Activated CD4-positive, alpha-beta T cell treated with anti-CD3 and anti-CD28 coated beads, Interleukin-2, amount 50 U/mL, for 1 hour (primary cell): ENCODE data around the gene L1CAM.

Source experiments
- DNase-seq: peaks from one replicate; pipeline ENCODE4 v3.0.0-alpha.2; 2020

Gene L1CAM

DNA sequence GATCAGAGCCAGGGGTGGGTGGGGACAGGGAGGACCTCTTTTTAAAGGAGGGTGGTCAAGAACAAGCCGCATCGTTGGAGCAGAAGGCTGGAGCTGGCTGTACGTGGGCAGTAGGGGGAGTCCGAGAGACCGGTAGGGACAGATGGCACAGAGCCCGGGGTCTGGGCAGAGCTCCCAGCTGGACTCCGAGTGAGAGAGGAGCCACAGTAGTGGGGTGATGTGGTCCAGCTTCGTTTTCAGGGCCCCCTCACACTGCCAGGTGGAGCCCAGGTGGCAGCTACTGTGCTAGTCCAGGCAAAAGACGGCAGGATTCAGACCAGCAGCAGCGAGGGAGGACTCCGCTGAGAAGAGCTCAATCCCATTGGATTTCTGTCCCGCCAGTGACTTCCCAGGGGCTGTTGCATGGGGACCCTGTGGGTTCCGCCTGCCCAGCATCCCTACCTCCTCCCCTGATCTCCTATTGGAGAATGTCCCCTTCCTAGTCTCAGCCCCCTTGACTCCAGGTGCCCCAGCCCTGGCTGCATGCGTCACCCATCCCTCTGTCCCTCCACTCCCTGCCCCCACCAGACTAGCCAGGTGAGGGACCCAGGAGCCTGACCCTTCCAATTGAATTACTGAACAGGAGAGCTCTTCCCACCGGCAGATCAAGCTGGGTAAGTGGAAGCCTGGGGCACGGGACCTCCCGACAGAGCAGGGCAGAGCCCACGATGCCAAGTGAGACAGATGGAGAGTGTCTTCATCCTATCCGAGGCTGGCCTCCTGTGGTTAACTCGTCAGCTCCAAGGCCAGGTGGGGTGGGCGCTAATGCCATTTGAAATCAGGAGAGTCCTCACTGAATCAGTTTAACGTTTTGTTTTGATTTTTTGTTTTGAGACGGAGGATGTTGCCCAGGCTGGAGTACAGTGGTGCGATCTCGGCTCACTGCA is 37.2 kb upstream of the L1CAM start:
- DNase-seq: no peak

DNA sequence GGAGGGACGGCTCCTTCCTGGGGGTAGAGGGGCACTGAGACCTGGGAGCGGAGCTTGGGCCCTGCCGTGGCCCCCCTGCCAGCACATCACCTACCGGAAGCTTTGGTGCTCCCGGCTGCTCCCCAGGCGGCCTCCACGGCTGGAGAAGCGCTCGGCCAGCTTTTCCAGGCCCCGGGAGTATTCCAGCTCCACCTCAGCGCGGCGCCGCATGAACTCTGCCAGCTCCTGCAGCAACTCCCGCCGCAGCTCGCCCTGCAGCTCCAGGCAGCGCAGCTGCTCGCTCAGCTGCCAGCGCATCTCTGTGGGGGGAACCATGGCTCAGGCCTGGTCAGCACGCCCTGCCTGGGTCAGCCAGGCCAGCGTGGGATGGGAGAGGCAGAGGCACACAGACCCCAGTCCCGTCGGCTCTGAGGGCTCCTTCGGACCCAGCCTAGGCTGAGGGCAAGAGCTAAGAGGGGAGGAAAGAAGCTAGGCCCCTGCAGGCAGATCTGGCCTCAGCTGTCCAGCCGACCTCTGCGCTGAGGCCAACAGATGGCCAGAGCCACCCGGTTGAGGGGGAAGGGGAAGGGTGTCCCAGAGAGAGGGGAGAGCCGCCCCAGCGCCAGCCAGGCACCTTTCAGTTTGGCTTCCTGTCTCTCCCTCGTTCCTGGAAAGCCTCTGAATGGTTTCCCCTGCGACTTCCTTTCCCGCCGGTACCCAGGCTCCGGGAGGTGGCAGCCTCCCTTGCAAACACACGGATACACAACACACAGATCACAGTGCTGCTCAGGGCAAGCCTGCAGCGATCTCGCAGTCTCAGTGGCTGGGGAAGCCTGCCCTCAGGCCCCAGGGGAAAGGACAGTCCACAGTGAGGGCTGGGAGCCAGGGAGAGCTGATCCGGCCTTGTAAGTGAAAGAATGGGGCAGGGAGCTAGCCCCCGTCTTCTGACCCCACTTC is 35.8 kb upstream of the L1CAM start:
- DNase-seq: no peak

DNA sequence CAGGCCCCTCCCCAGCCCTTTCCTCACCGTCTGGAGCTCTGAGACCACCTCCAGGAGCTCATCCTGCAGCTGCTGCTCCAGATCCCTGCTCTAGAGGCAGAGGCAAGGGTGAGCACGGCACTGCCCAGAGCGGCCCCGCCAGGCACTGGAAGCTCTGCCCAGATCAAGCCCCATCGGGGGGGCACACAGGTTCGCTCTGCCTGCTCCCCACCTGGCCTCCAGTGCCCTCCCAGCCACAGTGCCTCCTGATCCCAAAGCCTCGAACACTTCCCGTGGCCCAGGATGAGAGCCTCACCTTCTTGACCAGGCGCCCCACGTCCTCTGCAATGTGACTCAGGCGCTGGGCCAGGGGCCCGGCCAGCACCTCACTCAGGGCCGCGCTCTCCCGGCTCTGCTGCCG is 35.1 kb upstream of the L1CAM start:
- no peak for DNase-seq

DNA sequence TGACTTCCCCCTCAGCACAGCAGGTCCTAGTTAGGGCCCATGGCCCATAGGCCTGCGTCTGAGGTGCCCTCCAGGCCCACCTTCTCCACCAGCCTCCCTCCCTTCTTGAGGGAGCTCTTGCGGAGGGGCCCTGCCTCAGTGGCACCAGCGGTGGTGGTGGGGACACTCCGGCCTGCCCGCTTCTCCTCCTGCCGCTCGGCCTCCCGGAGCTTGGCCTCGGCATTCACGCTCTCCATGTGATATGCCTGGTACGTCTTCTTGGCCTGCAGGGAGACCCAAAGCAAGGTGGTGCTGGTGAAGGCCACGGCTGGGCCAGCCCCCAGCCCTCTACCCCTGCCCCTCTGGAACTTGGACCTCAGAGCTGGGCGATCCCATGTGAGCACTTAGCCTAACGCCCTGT is 34.6 kb upstream of the L1CAM start:
- DNase-seq: no peak

DNA sequence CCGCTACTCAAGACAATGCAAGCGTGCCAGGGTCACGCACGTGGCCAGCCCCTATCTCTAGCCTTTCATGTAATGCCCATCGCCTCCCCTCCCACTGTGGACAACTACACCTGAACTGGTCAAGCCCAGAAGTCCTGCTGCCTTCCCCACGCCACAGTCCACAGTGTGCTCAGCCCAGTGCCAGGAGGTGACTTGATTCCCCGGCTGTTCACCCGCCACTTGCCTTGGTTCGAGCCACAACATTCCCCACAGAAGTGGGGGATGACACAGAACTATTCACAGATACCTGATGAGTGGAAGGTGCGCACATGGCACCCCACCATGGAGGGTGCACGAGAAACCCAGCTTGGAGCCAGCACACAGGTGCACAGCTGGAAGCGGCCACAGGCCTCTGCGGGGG is 33.3 kb upstream of the L1CAM start:
- no peak for DNase-seq

DNA sequence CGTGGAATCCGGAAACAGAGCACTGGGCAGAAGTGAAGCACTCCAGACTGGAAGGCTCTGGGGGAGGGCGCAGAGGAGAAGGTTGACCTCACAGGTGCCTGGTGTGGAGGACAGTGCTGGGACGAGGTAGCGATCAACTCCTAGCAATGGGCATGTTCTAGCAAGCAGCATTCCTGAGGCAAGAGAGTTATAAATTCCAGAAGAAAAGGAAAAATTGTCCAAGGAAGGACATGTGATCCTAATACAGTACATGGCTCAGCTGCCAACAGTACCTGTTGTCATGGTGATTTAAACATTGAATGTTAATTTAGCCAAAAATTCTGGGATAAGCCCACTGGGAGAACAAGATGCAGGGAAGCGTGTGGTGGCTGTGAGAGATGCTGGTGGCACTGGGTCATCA is 31.9 kb upstream of the L1CAM start:
- no peak for DNase-seq

DNA sequence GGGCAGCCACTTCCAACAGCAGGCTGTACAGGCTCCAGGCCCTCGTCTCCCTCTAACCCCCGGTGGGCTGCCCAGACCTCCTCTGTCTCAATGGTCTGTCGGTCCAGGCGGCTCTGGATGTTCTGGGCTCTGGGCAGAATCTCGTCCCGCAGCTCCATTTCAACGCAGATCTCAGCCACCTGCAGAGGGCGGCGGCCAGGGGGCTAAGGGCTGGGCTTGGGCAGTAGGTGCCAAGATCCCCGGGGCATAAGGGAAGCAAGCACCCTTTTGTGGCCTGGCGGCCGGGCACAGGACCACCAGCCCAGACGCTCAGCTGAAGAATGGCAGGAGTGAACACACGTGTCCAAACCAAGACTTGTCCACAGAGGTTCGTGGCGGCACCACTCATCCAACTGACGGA is 27.7 kb upstream of the L1CAM start:
- DNase-seq: no peak

DNA sequence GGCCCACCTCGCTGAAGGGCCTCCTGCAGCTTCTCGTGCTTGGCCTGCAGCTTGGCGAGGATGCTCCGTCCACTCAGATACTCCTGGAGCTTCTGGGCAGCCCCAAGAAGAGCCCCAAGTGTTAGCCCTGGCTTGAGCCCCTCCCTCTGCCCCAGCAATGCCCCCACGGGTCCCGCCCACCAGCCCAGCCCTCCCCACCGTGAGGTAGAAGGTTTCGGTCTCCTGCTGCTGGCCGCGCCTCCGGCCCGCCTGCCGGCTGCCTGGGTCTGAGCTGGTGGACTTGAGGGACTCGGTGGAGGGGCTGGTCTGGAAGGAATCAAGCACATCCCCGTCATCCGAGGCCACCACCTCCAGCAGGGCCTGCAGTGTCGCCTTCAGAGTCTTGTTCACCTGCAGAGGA is 27.2 kb upstream of the L1CAM start:
- no peak for DNase-seq

DNA sequence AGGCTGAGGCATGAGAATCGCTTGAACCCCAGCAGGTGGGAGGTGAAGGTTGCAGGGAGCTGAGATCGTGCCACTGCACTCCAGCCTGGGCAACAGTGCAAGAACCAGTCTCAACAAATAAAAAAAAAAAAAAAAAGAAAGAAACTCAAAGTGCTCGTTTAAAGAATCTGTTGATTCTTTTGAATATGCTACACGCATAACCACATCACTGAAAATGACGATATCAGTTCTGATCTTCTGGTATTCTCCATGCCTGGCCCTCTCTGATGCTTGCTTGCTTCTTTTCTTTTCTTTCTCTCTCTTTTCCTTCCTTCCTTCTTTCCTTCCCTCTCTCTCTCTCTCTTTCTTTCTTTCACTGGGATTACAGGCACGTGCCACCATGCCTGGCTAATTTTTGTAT is 25.8 kb upstream of the L1CAM start:
- no peak for DNase-seq

DNA sequence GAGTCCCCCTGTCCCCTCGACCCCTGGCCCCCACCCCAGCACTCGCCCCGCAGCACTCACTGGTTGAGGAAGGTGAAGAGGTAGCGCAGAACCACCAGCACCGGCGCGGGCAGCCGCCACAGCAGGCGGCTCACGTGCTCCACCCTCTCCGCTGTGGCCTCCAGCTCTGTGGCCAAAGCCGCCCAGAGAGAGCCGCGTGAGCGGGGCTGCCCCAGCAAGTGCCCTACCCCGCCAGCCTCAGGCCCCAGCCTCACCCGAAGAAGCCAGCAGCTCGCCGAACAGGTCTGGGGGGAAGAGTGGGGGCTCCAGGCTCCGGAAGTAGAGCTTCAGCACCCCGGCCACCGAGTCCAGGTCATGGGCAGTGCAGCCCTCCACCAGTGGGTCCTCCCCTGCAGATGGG is 24.5 kb upstream of the L1CAM start:
- DNase-seq: no peak

DNA sequence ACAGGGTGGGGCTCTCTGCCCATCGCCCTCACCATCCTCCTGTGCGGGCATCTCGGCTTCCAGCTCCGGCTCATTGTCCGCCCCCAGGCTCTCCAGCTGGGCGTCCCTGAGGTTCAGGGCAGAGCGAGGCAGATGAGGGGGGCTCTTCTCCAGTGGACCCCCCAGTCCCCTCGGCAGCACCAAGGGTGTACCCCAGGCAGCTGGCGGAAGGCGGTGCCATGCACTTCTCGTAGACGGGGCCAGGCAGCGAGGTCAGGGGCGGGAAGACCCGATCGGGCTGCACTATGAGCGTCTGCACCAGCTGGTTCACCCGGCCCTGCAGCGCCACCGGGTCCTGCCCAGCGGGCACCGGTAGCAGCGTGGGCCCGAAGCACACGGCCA is 24.0 kb upstream of the L1CAM start:
- DNase-seq: no peak

DNA sequence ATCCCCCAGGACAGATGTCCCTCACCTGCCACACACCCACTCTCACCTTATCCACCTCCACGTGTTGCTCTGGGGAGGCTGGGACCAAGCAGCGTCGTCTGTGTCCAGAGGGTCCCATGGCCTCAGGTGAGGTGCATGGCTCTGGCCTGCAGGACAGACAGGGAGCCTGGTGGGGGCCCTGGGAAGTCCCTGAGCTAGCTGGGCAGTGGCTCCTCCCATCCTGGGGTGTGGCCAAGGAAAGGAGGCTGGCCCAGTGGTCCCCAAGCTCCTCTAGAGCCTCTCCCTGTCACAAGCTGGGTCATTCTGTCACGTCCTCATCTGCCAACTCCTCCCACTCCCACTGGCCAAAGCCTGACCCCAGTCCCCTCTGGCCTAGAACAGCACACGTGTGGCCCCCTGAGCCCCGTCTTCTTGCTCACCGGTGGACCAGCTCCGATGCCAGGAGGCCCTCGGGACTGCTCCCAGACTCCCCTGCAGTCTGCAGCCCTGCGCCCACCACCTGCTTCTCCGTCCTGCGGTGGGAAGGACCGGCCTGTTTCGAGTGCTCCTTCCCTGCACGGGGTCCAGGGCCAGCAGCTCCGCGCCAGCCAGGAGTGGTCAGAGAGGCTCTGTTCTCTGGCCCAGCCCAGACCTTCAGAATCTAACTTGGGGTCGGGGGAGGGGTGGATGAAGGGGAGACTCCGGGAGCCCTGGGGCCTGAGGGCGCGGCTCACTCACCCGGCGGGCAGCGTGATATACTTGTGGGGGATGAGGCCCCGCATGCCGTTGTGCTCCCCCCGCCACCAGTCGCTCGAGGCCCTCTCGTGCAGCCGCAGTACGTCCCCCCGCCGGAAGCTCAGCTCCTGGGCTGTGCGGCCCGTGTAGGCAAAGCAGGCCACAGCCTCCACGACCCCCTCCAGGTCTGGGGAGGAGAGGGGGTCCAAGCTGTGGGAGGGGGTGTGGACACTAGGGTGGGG is 23.3 kb upstream of the L1CAM start:
- no peak for DNase-seq

DNA sequence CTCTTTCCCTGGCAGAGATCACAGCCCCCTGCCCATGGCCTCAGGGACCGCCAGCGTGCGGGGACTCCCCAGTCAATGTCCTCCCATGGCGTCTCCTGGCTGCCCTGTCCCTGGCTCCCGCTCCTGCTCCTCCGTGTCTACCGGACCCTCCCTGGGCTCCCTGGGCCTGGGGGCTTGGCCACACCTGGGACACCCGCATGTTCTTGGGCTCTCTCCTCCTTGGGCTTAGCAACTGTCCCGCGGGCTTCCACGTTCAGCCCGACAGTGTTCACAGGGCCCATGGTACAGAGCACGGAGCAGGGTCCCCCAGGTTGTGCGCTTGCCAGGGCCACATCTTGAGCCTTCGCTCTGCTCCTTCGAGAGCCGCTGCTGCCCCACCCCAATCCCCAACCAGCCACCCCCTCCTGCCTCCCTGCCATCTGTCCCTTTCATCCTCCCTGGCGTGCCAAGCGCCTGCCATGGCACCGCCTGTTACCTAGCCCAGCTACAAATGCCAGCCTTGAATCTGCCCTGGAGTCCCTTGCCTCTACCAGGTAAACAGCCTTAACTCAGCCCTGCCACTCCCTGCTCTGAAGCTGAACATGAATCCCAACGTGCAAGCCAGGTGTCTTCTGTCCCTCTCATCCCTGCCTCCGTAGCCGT is 22.4 kb upstream of the L1CAM start:
- DNase-seq: no peak

DNA sequence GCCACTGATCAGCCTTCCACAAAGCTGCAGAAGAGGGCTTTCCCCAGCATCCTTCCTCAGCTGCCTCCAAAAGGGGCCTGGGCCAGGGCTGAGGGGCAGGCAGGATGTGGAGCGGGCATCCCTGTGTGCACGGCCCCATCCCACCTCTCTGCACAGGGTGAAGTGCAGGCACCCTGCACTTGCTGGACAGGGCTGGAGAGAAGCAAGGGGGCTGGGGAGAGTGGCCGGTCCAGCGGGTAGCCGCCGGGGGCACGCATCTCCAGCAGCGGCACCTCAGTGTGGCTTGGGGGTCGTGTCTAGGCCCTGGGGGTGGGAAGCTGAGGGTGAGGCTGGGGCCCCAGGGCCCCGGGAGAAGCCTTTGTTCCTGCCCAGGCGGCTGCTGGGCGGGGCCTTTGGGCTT is 21.5 kb upstream of the L1CAM start:
- no peak for DNase-seq

DNA sequence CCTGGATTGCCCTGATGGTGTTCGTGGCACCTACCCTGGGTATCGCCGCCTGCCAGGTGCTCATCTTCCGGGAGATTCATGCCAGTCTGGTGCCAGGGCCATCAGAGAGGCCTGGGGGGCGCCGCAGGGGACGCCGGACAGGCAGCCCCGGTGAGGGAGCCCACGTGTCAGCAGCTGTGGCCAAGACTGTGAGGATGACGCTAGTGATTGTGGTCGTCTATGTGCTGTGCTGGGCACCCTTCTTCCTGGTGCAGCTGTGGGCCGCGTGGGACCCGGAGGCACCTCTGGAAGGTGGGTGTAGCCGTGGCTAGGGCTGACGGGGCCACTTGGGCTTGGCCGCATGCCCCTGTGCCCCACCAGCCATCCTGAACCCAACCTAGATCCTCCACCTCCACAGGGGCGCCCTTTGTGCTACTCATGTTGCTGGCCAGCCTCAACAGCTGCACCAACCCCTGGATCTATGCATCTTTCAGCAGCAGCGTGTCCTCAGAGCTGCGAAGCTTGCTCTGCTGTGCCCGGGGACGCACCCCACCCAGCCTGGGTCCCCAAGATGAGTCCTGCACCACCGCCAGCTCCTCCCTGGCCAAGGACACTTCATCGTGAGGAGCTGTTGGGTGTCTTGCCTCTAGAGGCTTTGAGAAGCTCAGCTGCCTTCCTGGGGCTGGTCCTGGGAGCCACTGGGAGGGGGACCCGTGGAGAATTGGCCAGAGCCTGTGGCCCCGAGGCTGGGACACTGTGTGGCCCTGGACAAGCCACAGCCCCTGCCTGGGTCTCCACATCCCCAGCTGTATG is 20.3 kb upstream of the L1CAM start:
- DNase-seq: no peak

DNA sequence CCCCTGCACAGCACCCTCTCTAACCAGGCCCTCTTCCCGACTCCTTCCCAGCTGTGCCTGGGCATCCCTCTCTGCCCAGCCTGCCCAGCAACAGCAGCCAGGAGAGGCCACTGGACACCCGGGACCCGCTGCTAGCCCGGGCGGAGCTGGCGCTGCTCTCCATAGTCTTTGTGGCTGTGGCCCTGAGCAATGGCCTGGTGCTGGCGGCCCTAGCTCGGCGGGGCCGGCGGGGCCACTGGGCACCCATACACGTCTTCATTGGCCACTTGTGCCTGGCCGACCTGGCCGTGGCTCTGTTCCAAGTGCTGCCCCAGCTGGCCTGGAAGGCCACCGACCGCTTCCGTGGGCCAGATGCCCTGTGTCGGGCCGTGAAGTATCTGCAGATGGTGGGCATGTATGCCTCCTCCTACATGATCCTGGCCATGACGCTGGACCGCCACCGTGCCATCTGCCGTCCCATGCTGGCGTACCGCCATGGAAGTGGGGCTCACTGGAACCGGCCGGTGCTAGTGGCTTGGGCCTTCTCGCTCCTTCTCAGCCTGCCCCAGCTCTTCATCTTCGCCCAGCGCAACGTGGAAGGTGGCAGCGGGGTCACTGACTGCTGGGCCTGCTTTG is 19.6 kb upstream of the L1CAM start:
- no peak for DNase-seq

DNA sequence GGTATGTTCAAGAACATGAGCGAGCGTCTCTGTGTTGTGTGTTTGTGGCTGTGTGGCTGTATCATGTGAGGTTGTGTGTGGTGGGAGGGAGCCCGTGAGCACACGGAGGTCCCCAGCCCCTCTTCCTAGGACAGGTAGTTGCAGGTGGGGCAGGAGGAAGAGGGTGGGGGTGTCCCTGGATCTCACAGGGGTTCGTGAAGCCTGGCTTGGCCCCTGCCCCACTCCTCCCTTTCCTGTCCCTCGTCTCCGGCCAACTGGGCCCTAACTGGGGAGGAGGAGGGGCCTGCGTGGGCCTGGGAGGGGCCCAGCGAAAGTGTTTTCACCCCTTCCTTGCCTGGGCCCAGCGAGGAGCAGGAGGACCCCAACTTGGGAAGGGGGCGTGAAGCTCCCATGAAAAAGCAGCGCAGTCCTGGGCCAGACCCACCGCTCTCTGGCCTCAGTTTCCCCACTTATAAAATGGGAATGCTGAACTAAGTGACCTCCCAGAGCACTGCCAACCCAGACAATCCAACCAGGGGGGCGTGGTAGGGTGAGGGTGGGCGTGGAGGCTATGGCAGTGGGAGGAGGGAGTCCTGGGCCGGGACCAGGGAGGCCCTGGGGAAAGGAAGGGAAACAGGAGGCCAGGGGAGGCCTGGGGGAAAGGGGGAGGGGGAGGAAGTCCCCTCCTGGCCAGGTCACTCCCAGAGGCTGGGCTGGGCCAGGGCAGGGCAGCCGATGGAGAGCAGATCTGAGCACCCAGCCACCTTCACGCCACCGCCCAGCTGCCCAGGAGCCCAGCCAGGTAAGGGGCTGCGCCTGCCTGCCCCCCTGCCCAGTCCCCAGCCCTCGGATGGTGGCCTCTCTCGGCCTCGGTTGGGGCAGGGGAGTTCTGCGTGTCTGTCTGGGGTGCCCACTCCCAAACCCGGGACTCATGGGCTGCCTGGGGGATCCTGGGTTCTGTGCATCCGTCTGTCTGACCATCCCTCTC is 18.3 kb upstream of the L1CAM start, which contains the start of gene AVPR2:
TSS of gene AVPR2 (plus strand) at position 683 of the 967 bp plus-strand sequence. CDS start 473 bp downstream, outside the sequence.
- no peak for DNase-seq

DNA sequence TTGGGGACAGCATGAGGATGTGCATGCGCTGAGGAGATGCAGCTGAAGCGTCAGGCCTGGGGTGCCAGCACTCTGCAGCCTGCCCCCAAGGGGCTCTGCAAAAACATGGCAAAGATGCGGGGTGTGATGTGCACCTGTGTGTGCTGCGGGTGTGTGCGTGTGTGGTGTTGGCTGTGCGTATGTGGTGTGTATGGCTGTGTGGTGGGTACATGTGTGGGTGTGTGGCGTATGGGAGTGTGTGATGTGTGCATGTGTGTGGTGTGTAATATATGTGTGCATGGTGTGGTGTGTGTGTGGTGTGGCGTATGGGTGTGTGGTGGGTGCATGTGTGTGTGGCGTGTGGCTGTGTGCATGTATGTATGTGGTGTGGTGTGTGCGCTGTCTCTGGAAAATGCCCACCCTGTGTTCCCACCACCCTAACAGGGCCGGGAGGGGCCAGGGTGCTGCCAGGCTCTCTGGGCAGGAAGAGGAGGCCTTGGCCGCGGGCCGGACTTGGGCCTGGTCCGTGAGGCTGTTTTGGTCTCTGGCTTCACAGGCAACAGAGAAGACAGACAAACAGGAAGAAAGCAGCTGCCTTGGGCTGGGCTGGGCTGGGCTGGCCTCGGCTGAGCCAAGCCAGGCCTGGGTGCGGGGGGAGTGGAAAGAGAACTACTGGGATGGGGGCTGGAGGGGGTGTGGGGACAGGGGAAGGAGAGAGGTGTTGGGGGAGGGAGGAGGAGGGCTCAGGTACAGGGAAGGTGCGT is 17.4 kb upstream of the L1CAM start:
- DNase-seq: no peak

DNA sequence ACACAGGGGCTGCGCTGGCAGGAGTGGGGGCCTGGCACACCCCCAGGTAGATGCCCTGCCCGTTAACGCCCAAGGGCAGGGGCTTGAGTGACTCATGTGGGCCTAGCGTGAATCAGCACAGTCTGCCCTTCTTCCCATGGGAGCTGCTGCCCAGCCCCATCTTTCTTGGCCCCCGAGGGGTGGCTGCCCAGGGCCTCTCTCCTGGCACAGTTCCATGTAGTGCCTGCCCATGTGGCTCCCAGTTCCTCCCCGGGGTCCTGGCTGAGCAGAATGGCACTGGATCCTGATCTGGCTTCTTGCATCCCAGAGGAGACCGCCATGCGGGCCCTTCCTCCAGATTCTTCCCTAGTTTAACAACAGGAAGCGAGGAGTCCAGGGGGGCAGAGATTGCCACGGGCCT is 16.4 kb upstream of the L1CAM start:
- no peak for DNase-seq
